K562 (cell line): ENCODE measurements around the gene SEC14L3. TPM values are rescaled to one million over a fixed set of nuclear protein-coding genes. Genes with fewer than 3 reads are reported as not detected.

ENCODE experiments used
- ATAC-seq: fragments of 200-7000 bp; cut with Tn5 transposase; 3 replicates; pipeline ENCODE4 v1.9.1; 2020; ENCODE audit warnings: moderate library complexity
- BruUV-seq: library from RNA; stranded (reverse); fragments of 400-500 nt; replicated peaks from 2 replicates; lab custom pipeline; 2021; lab: Mats Ljungman, UMichigan
- CTCF ChIA-PET: fragments of 300-600 bp; formaldehyde crosslinking; extraction: SDS; loops from one replicate; lab custom pipeline; 2021; ENCODE audit warnings: low intra/inter-chr PET ratio; lab: Yijun Ruan, JAX
- POLR2A ChIA-PET: fragments of 300-600, 350-650 bp; sonication (Branson Sonifier 250); formaldehyde crosslinking; extraction: SDS; loops from one replicate; lab custom pipeline; 2021; ENCODE audit warnings: antibody characterized with exemption, inconsistent platforms; lab: Yijun Ruan, JAX
- DNase-seq, 4 experiments: peaks; one replicate each; pipeline versions ENCODE4 v3.0.0 to v3.0.0-alpha.2; 2011 to 2018; ENCODE audit warnings: low spot score in 3 of 4, mixed read lengths in 3 of 4; ENCODE audit errors: extremely low read depth in 1 of 4
- FAIRE-seq: peaks from 2 replicates; lab custom pipeline; 2011; peaks lifted over from hg19 to GRCh38; lab: Jason Lieb, UNC
- H2AFZ ChIP-seq: 2 replicates; pipeline ENCODE4 v1.6.0; 2011; ENCODE audit warnings: low read depth, low read length, control low read depth, inconsistent platforms
- H3K27ac ChIP-seq: fragments of 200-600 bp; 3 replicates; pipeline ENCODE4 v1.8.0; 2011; ENCODE audit warnings: low read depth, mild to moderate bottlenecking, control low read depth, inconsistent platforms, low read length, moderate library complexity, mixed read lengths; ENCODE audit errors: extremely low read depth
- H3K27me3 ChIP-seq, 2 experiments: fragments of 300-600 bp in 1 of 2; 2 replicates in 1 of 2; 3 replicates in 1 of 2; pipeline versions ENCODE4 v1.6.0 to v1.8.0; 2011; ENCODE audit warnings: inconsistent platforms in 2 of 2, low read length in 2 of 2, mild to moderate bottlenecking in 1 of 2, mixed read lengths in 1 of 2, moderate library complexity in 1 of 2; ENCODE audit not compliant: control insufficient read depth in 2 of 2, insufficient read depth in 2 of 2
- H3K36me3 ChIP-seq: fragments of 300-600 bp; 3 replicates; pipeline ENCODE4 v1.8.0; 2011; ENCODE audit warnings: mild to moderate bottlenecking, low read length, inconsistent platforms; ENCODE audit not compliant: control insufficient read depth, insufficient read depth
- H3K4me1 ChIP-seq, 2 experiments: fragments of 200-600 bp in 1 of 2; replicated peaks in 1 of 2; 2 replicates in 1 of 2; 3 replicates in 1 of 2; pipeline versions ENCODE4 v1.5.1 to v1.8.0; 2011; ENCODE audit warnings: inconsistent platforms in 2 of 2, low read length in 2 of 2, mild to moderate bottlenecking in 1 of 2, mixed read lengths in 1 of 2, moderate library complexity in 1 of 2; ENCODE audit not compliant: control insufficient read depth in 2 of 2, insufficient read depth in 2 of 2
- H3K4me2 ChIP-seq: 2 replicates; pipeline ENCODE4 v1.6.1; 2011; ENCODE audit warnings: low read length, control low read depth, inconsistent platforms, mixed read lengths; ENCODE audit not compliant: insufficient read depth
- H3K4me3 ChIP-seq: fragments of 200-600 bp; sonication (generic), shearing (Covaris generic); 2 replicates; pipeline ENCODE4 v1.5.1; 2016; ENCODE audit warnings: control low read depth, inconsistent platforms
- H3K79me2 ChIP-seq: fragments of 200-600 bp; 3 replicates; pipeline ENCODE4 v1.8.0; 2011; ENCODE audit warnings: low read length, inconsistent platforms; ENCODE audit not compliant: control insufficient read depth, insufficient read depth
- H3K9ac ChIP-seq, 2 experiments: 2 replicates each; pipeline versions ENCODE4 v1.6.0 to v1.6.1; 2011; ENCODE audit warnings: low read depth in 2 of 2, low read length in 2 of 2, control low read depth in 1 of 2, inconsistent platforms in 1 of 2, mild to moderate bottlenecking in 1 of 2, mixed read lengths in 1 of 2; ENCODE audit not compliant: insufficient read depth in 1 of 2
- H3K9me1 ChIP-seq: one replicate; pipeline ENCODE4 v1.6.0; 2011; ENCODE audit warnings: inconsistent platforms, mild to moderate bottlenecking, low read length, moderate library complexity; ENCODE audit not compliant: control insufficient read depth, insufficient read depth
- H3K9me3 ChIP-seq: replicated peaks from 2 replicates; pipeline ENCODE4 v1.5.1; 2011; ENCODE audit warnings: low read depth, low read length, inconsistent platforms; ENCODE audit not compliant: control insufficient read depth, insufficient read depth
- H4K20me1 ChIP-seq: replicated peaks from 2 replicates; pipeline ENCODE4 v1.6.1; 2011; ENCODE audit warnings: low read length, inconsistent platforms, mixed read lengths; ENCODE audit not compliant: control insufficient read depth, insufficient read depth
- FOXA3 ChIP-seq, 2 experiments: fragments of 450-650 bp in 1 of 2; sonication (generic) in 1 of 2; formaldehyde crosslinking; IDR thresholded peaks in 1 of 2; conservative IDR thresholded peaks in 1 of 2; 2 replicates each; pipeline versions ENCODE4 v1.4.0 to v1.8.0; 2020 to 2022; ENCODE audit warnings: mild to moderate bottlenecking in 2 of 2, missing genetic modification reagents in 1 of 2
- NFYB ChIP-seq: IDR thresholded peaks from 2 replicates; pipeline ENCODE4 v1.6.1; 2011; ENCODE audit warnings: mild to moderate bottlenecking, moderate library complexity; ENCODE audit not compliant: insufficient read length; ENCODE audit errors: extremely low read depth
- RB1 ChIP-seq: fragments of 450-650 bp; IDR thresholded peaks from 2 replicates; pipeline ENCODE4 v1.6.1; 2017; ENCODE audit warnings: low read depth, mild to moderate bottlenecking
- RERE ChIP-seq: sonication (generic); formaldehyde crosslinking; IDR thresholded peaks from 2 replicates; pipeline ENCODE4 v1.8.0; 2023; ENCODE audit warnings: missing genetic modification reagents, mild to moderate bottlenecking, borderline replicate concordance
- STAT5A ChIP-seq: IDR thresholded peaks from 2 replicates; pipeline ENCODE4 v1.6.1; 2012; ENCODE audit warnings: low read length, inconsistent platforms, borderline replicate concordance
- XRCC5 ChIP-seq: fragments of 200-400 bp; formaldehyde crosslinking; IDR thresholded peaks from 2 replicates; pipeline ENCODE4 v1.6.1; 2017; ENCODE audit warnings: low read depth, mild to moderate bottlenecking, low read length
- WGBS: fragments of 100-300 bp; shearing (Covaris generic); methylation state at CpG from one replicate; pipeline ENCODE4 v1.1.6; 2016; ENCODE audit warnings: low coverage, mixed read lengths; ENCODE audit not compliant: insufficient coverage; ENCODE audit errors: missing lambda C conversion rate; 5-methylcytosine and 5-hydroxymethylcytosine counted together
- in situ Hi-C: fragments of 300-500 bp; cut with MboI; formaldehyde crosslinking; loops from 4 replicates; pipeline ENCODE4 v1.15.0; 2018; ENCODE audit warnings: inconsistent platforms, mixed read lengths
- intact Hi-C: fragments of 100-400 bp; cut with micrococcal nuclease; formaldehyde crosslinking; loops from 2 replicates; pipeline ENCODE4 v1.14.2; 2022
- polyA plus RNA-seq, 8 experiments: library from polyadenylated mRNA; depleted of rRNA in 4 of 8; stranded (reverse) in 5 of 8; unstranded in 3 of 8; fragments of >200 nt; fragmentation: Nextera tagmentation in 2 of 8; fragmentation: Illumina TruSeq in 1 of 8; extraction: Ambion mirVana in 2 of 8; extraction: Trizol in 1 of 8; gene quantifications; 2 replicates each; pipeline versions ENCODE4 v1.2.1 to v1.2.3, GENCODE V29; 2011 to 2014; ENCODE audit warnings: inconsistent platforms in 1 of 8, missing spikeins in 1 of 8
- total RNA-seq, 7 experiments: library from RNA; depleted of rRNA in 6 of 7; stranded (reverse); fragments of >200 nt in 6 of 7; fragmentation: Illumina TruSeq in 2 of 7; extraction: Trizol in 2 of 7; gene quantifications; 2 replicates each; pipeline versions ENCODE4 v1.2.1 to v1.2.3, GENCODE V29; 2011 to 2021; ENCODE audit warnings: low replicate concordance in 1 of 7
- TF ChIP-seq, protein P1 (sequence below), 3 experiments: IDR thresholded peaks in 2 of 3; conservative IDR thresholded peaks in 1 of 3; 2 replicates each; pipeline ENCODE4 v1.5.1; 2011 to 2012; ENCODE audit warnings: low read length in 3 of 3, mild to moderate bottlenecking in 3 of 3, control low read depth in 2 of 3, improper control_type of control experiment in 1 of 3, inconsistent platforms in 1 of 3, low read depth in 1 of 3, mixed read lengths in 1 of 3, moderate library complexity in 1 of 3; ENCODE audit not compliant: insufficient read depth in 2 of 3

Gene SEC14L3
- total and polyA plus RNA-seq, 9 of the 15 experiments (the other 6 are each of a cell fraction or from before 2014, with no cell fraction given): not detected

- H3K36me3 ChIP-seq: no peaks in the 10 kb centered on the region
- H3K27me3 ChIP-seq: 0 out of 5 replicates have a peak, but pooled peaks cover 0 to 11% of the 10 kb centered on the region in 2 experiments
- intact Hi-C loops: loop anchor here (1.0 kb wide), 2 partner anchors 40 to 94 kb away; no protein-coding TSS in a partner anchor
- no peak overlapping the region for H3K4me3 ChIP-seq
- H4K20me1 ChIP-seq: no peaks in the 10 kb centered on the region
- H3K9ac ChIP-seq: no peak overlapping the region; a peak in 1 of 4 replicates
- 22% methylated on average over 11 of the region's 18 CpGs for WGBS
- no peak overlapping the region for H3K27ac ChIP-seq
- BruUV-seq: no TSS peak
- H2AFZ ChIP-seq: no peak overlapping the region
- FAIRE-seq (peak; percentile 81), DNase-seq (peak; percentile 77 to 92 (median 90)), ATAC-seq (peak; percentile 99)
- no peaks in the 10 kb centered on the region for H3K9me1 ChIP-seq
- no peaks in the 10 kb centered on the region for H3K9me3 ChIP-seq
- ChIA-PET POLR2A (interaction anchor here (0.6 kb wide), 2 partner anchors 62 to 88 kb away, joined by 3 read pairs; no protein-coding TSS in a partner anchor), CTCF (interaction anchor here (0.7 to 1.9 kb wide), 6 partner anchors 40 to 232 kb away, joined by 3 to 24 read pairs (median 4); partner anchors contain the start of genes CASTOR1 and RNF215)
- in situ Hi-C loops: loop anchor here (25.0 kb wide), 1 partner anchor 373 kb away; no protein-coding TSS in a partner anchor
- H3K4me2 ChIP-seq: no peak overlapping the region
- H3K79me2 ChIP-seq: no peaks in the 10 kb centered on the region
- H3K4me1 ChIP-seq: peaks cover under 1 to 8% of the 10 kb centered on the region in 2 experiments; a peak in 4 of 5 replicates
- no peak for TF ChIP-seq FOXA3 (CRISPR knock-in tag; conservative IDR thresholded peaks at IDR 0.05 in 1 of 2, IDR thresholded peaks at IDR 0.05 in 1 of 2)
- TF ChIP-seq RERE (CRISPR knock-in tag): no peak
- TF ChIP-seq RB1: peak; percentile 58; the same call in 1 of the 2 replicates
- TF ChIP-seq STAT5A: no peak
- TF ChIP-seq, protein P1, sequence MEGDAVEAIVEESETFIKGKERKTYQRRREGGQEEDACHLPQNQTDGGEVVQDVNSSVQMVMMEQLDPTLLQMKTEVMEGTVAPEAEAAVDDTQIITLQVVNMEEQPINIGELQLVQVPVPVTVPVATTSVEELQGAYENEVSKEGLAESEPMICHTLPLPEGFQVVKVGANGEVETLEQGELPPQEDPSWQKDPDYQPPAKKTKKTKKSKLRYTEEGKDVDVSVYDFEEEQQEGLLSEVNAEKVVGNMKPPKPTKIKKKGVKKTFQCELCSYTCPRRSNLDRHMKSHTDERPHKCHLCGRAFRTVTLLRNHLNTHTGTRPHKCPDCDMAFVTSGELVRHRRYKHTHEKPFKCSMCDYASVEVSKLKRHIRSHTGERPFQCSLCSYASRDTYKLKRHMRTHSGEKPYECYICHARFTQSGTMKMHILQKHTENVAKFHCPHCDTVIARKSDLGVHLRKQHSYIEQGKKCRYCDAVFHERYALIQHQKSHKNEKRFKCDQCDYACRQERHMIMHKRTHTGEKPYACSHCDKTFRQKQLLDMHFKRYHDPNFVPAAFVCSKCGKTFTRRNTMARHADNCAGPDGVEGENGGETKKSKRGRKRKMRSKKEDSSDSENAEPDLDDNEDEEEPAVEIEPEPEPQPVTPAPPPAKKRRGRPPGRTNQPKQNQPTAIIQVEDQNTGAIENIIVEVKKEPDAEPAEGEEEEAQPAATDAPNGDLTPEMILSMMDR (IDR thresholded peaks at IDR 0.05 in 2 of 3, conservative IDR thresholded peaks at IDR 0.05 in 1 of 3; ENCODE audit: insufficient read depth in 2 of 3, low read depth in 1 of 3, low read length in 3 of 3): peak; percentile 84 to 91 (median 87)
- no peak for TF ChIP-seq NFYB
- TF ChIP-seq XRCC5: peak; percentile 63; the same call in 1 of the 2 replicates
Observed at GRCh38 chr22:30485362-30485988, 13.7 kb upstream of the SEC14L3 start.
